KMS-11 (cell line): ENCODE results near the gene ACVR1.

Experiments used
- H2AFZ ChIP-seq: fragments of 200-600 bp; sonication (generic); 2 replicates; pipeline ENCODE4 v1.6.1; 2016; ENCODE audit warnings: antibody characterized with exemption, mixed run types, low read depth
- H3K27ac ChIP-seq: fragments of 200-600 bp; sonication (generic); 2 replicates; pipeline ENCODE4 v1.6.1; 2016; ENCODE audit warnings: mild to moderate bottlenecking, mixed run types
- H3K27me3 ChIP-seq: fragments of 200-600 bp; sonication (generic); 2 replicates; pipeline ENCODE4 v1.6.1; 2017; ENCODE audit warnings: mild to moderate bottlenecking, low read depth, mixed run types, moderate library complexity; ENCODE audit not compliant: insufficient read depth
- H3K36me3 ChIP-seq: fragments of 200-600 bp; sonication (generic); 2 replicates; pipeline ENCODE4 v1.6.1; 2017; ENCODE audit warnings: mild to moderate bottlenecking, mixed run types; ENCODE audit not compliant: insufficient read depth
- H3K4me1 ChIP-seq: fragments of 200-600 bp; sonication (generic); 2 replicates; pipeline ENCODE4 v1.6.1; 2016; ENCODE audit warnings: mild to moderate bottlenecking, low read depth, mixed run types; ENCODE audit not compliant: poor library complexity, severe bottlenecking
- H3K4me2 ChIP-seq: fragments of 200-600 bp; sonication (generic); 2 replicates; pipeline ENCODE4 v1.7.0; 2016; ENCODE audit warnings: mild to moderate bottlenecking, mixed run types
- H3K4me3 ChIP-seq: fragments of 200-600 bp; sonication (generic); IDR thresholded peaks from 2 replicates; pipeline ENCODE4 v1.6.1; 2017; ENCODE audit warnings: low read depth, low read length, mixed read lengths; ENCODE audit not compliant: insufficient read depth
- H3K79me2 ChIP-seq: fragments of 200-600 bp; sonication (generic); 2 replicates; pipeline ENCODE4 v1.6.1; 2016; ENCODE audit warnings: low read depth, mixed run types; ENCODE audit not compliant: insufficient read depth
- H3K9ac ChIP-seq: fragments of 200-600 bp; sonication (generic); 2 replicates; pipeline ENCODE4 v1.6.1; 2016; ENCODE audit warnings: mild to moderate bottlenecking, mixed run types
- H4K20me1 ChIP-seq: fragments of 200-600 bp; sonication (generic); 2 replicates; pipeline ENCODE4 v1.6.1; 2016; ENCODE audit warnings: mild to moderate bottlenecking, mixed run types; ENCODE audit not compliant: insufficient read depth
- CTCF ChIP-seq: fragments of 200-600 bp; sonication (generic); conservative IDR thresholded peaks from 2 replicates; pipeline ENCODE4 v1.6.1; 2017; ENCODE audit warnings: low read depth, mild to moderate bottlenecking, antibody characterized with exemption, low read length, moderate library complexity, mixed read lengths

ACVR1 gene

GRCh38 chr2:157727693-157728092, 148.4 kb downstream of the ACVR1 start:
- H3K27ac ChIP-seq = no peak overlapping the region
- no peak overlapping the region for H3K4me2 ChIP-seq
- H3K79me2 ChIP-seq = no peaks in the 10 kb centered on the region
- no peak overlapping the region for H3K4me3 ChIP-seq
- no peaks in the 10 kb centered on the region for H3K27me3 ChIP-seq
- no peak overlapping the region for H2AFZ ChIP-seq
- no peak overlapping the region for H3K9ac ChIP-seq
- no peak for TF ChIP-seq CTCF
- H4K20me1 ChIP-seq = no peaks in the 10 kb centered on the region
- H3K36me3 ChIP-seq = no peaks in the 10 kb centered on the region
- H3K4me1 ChIP-seq = no peaks in the 10 kb centered on the region

GRCh38 chr2:157726946-157727345, 149.2 kb downstream of the ACVR1 start:
- Histone ChIP-seq H3K27me3 (no peaks in the 10 kb centered on the region), H3K9ac (no peak overlapping the region), H3K4me2 (no peak overlapping the region), H3K4me3 (no peak overlapping the region), H3K79me2 (no peaks in the 10 kb centered on the region), H3K27ac (no peak overlapping the region), H4K20me1 (no peaks in the 10 kb centered on the region), H3K4me1 (no peaks in the 10 kb centered on the region), H3K36me3 (no peaks in the 10 kb centered on the region; the same call in 1 of the 2 replicates), H2AFZ (no peak overlapping the region)
- no peak for TF ChIP-seq CTCF

- Histone ChIP-seq H3K79me2 (no peaks in the 10 kb centered on the region), H3K4me3 (no peak overlapping the region), H3K27me3 (no peaks in the 10 kb centered on the region), H2AFZ (no peak overlapping the region), H3K4me1 (no peaks in the 10 kb centered on the region), H3K9ac (no peak overlapping the region), H4K20me1 (no peaks in the 10 kb centered on the region), H3K4me2 (no peak overlapping the region), H3K36me3 (no peaks in the 10 kb centered on the region; the same call in 1 of the 2 replicates), H3K27ac (no peak overlapping the region)
- TF ChIP-seq CTCF = no peak
Measured at GRCh38 chr2:157725846-157726245, 150.3 kb downstream of the ACVR1 start.

- H3K36me3 ChIP-seq = no peaks in the 10 kb centered on the region; the same call in 1 of the 2 replicates
- H3K4me1 ChIP-seq = no peaks in the 10 kb centered on the region
- no peak overlapping the region for H2AFZ ChIP-seq
- no peak for TF ChIP-seq CTCF
- H3K4me2 ChIP-seq = no peak overlapping the region
- H4K20me1 ChIP-seq = no peaks in the 10 kb centered on the region
- H3K27me3 ChIP-seq = no peaks in the 10 kb centered on the region
- no peak overlapping the region for H3K4me3 ChIP-seq
- no peaks in the 10 kb centered on the region for H3K79me2 ChIP-seq
- no peak overlapping the region for H3K9ac ChIP-seq
- no peak overlapping the region for H3K27ac ChIP-seq
Measured at GRCh38 chr2:157722580-157723234, 153.4 kb downstream of the ACVR1 start.
